SK-N-SH (cell line): ENCODE data around the gene SFI1. TPM values are rescaled to one million over a fixed set of nuclear protein-coding genes. Genes with fewer than 3 reads are reported as not detected.

Experiments used
- CTCF ChIA-PET: fragments of 300-600, 350-600 bp; formaldehyde crosslinking; extraction: SDS; loops from one replicate; lab custom pipeline; 2021; lab: Yijun Ruan, JAX
- POLR2A ChIA-PET: fragments of 350-600 bp; sonication (Branson Sonifier 250); formaldehyde crosslinking; extraction: SDS; loops from one replicate; lab custom pipeline; 2020; ENCODE audit warnings: antibody characterized with exemption, inconsistent platforms; lab: Yijun Ruan, JAX
- DNase-seq: peaks from one replicate; pipeline ENCODE4 v3.0.0; 2012
- H2AFZ ChIP-seq: fragments of 200-600 bp; sonication (generic); 2 replicates; pipeline ENCODE4 v1.8.1; 2016; ENCODE audit warnings: antibody characterized with exemption, mild to moderate bottlenecking, low read depth
- H3F3A ChIP-seq: fragments of 200-600 bp; sonication (generic); replicated peaks from 2 replicates; pipeline ENCODE3; 2016; ENCODE audit warnings: antibody characterized with exemption, mild to moderate bottlenecking; ENCODE audit not compliant: insufficient read depth
- H3K27ac ChIP-seq, 2 experiments: fragments of 200-500 bp in 1 of 2; fragments of 200-600 bp in 1 of 2; sonication (Bioruptor generic) in 1 of 2; sonication (generic), shearing (Covaris generic) in 1 of 2; 2 replicates each; pipeline versions ENCODE4 v1.5.1 to v1.6.1; 2014 to 2016; ENCODE audit warnings: low read depth in 2 of 2, inconsistent platforms in 1 of 2, low read length in 1 of 2, mild to moderate bottlenecking in 1 of 2, mixed read lengths in 1 of 2
- H3K27me3 ChIP-seq: fragments of 200-600 bp; sonication (generic), shearing (Covaris generic); 2 replicates; pipeline ENCODE4 v1.6.1; 2016; ENCODE audit warnings: mixed run types; ENCODE audit not compliant: insufficient read depth
- H3K36me3 ChIP-seq, 2 experiments: fragments of 200-500 bp in 1 of 2; fragments of 200-600 bp in 1 of 2; sonication (Bioruptor generic) in 1 of 2; sonication (generic) in 1 of 2; replicated peaks in 1 of 2; 2 replicates each; pipeline versions ENCODE3 to v1.5.1; 2014 to 2016; ENCODE audit warnings: low read length in 1 of 2, mild to moderate bottlenecking in 1 of 2; ENCODE audit not compliant: insufficient read depth in 2 of 2, control insufficient read depth in 1 of 2
- H3K4me1 ChIP-seq, 2 experiments: fragments of 200-500 bp in 1 of 2; fragments of 200-600 bp in 1 of 2; sonication (Bioruptor generic) in 1 of 2; sonication (generic), shearing (Covaris generic) in 1 of 2; 2 replicates each; pipeline versions ENCODE4 v1.5.1 to v1.6.1; 2014 to 2016; ENCODE audit warnings: low read depth in 1 of 2, low read length in 1 of 2, mixed run types in 1 of 2; ENCODE audit not compliant: insufficient read depth in 2 of 2, control insufficient read depth in 1 of 2
- H3K4me2 ChIP-seq: fragments of 200-600 bp; sonication (generic), shearing (Covaris generic); 2 replicates; pipeline ENCODE4 v1.6.1; 2017; ENCODE audit warnings: mixed run types
- H3K4me3 ChIP-seq, 2 experiments: fragments of 200-500 bp in 1 of 2; fragments of 200-600 bp in 1 of 2; sonication (Bioruptor generic) in 1 of 2; sonication (generic), shearing (Covaris generic) in 1 of 2; 2 replicates each; pipeline versions ENCODE4 v1.5.1 to v1.8.1; 2014 to 2016; ENCODE audit warnings: low read depth in 2 of 2, inconsistent platforms in 1 of 2, low read length in 1 of 2, mild to moderate bottlenecking in 1 of 2, mixed read lengths in 1 of 2, moderate library complexity in 1 of 2
- H3K79me2 ChIP-seq: fragments of 200-600 bp; sonication (generic); 2 replicates; pipeline ENCODE4 v1.8.1; 2017; ENCODE audit warnings: mild to moderate bottlenecking; ENCODE audit not compliant: insufficient read depth
- H3K9ac ChIP-seq: fragments of 200-600 bp; sonication (generic); 2 replicates; pipeline ENCODE4 v1.6.1; 2017; ENCODE audit warnings: mixed run types
- H3K9me2 ChIP-seq: fragments of 200-600 bp; sonication (generic); 2 replicates; pipeline ENCODE4 v1.6.1; 2017; ENCODE audit warnings: mixed run types
- H3K9me3 ChIP-seq: fragments of 200-600 bp; sonication (generic); 2 replicates; pipeline ENCODE4 v1.6.1; 2017; ENCODE audit warnings: mixed run types, mild to moderate bottlenecking, moderate library complexity
- H4K20me1 ChIP-seq: fragments of 200-600 bp; sonication (generic); 2 replicates; pipeline ENCODE4 v1.6.1; 2017; ENCODE audit warnings: mild to moderate bottlenecking, mixed run types; ENCODE audit not compliant: insufficient read depth
- CTCF ChIP-seq: fragments of 200-600 bp; sonication (generic); IDR thresholded peaks from 2 replicates; pipeline ENCODE4 v1.6.1; 2017; ENCODE audit warnings: antibody characterized with exemption, mild to moderate bottlenecking, moderate library complexity
- ELF1 ChIP-seq: IDR thresholded peaks from 2 replicates; pipeline ENCODE4 v1.4.0; 2012
- EP300 ChIP-seq, 2 experiments: IDR thresholded peaks; 2 replicates each; pipeline versions ENCODE4 v1.4.0 to v1.6.1; 2012; ENCODE audit warnings: borderline replicate concordance in 1 of 2, low read depth in 1 of 2, low read length in 1 of 2
- EZH2phosphoT487 ChIP-seq: fragments of 200-600 bp; sonication (generic); IDR thresholded peaks from 2 replicates; pipeline ENCODE4 v1.6.1; 2017; ENCODE audit warnings: low read depth, mixed run types, mild to moderate bottlenecking, antibody characterized with exemption, moderate library complexity, borderline replicate concordance
- FOSL2 ChIP-seq: IDR thresholded peaks from 2 replicates; pipeline ENCODE4 v1.4.0; 2012; ENCODE audit warnings: low read depth, mild to moderate bottlenecking, moderate library complexity, borderline replicate concordance
- FOXJ3 ChIP-seq: sonication (generic); formaldehyde crosslinking; IDR thresholded peaks from 2 replicates; pipeline ENCODE4 v1.5.1; 2020; ENCODE audit warnings: mild to moderate bottlenecking, missing genetic modification reagents
- FOXM1 ChIP-seq: IDR thresholded peaks from 2 replicates; pipeline ENCODE4 v1.4.0; 2012; ENCODE audit warnings: low read depth, mild to moderate bottlenecking
- JUND ChIP-seq: IDR thresholded peaks from 2 replicates; pipeline ENCODE4 v1.4.0; 2012
- MAX ChIP-seq: IDR thresholded peaks from 2 replicates; pipeline ENCODE4 v1.4.0; 2012; ENCODE audit warnings: low read depth
- NFIC ChIP-seq: IDR thresholded peaks from 2 replicates; pipeline ENCODE4 v1.4.0; 2012; ENCODE audit warnings: borderline replicate concordance
- NRF1 ChIP-seq: IDR thresholded peaks from 2 replicates; pipeline ENCODE4 v1.6.1; 2012; ENCODE audit warnings: low read depth, mild to moderate bottlenecking, low read length
- PBX3 ChIP-seq: IDR thresholded peaks from 2 replicates; pipeline ENCODE4; 2012
- POLR2AphosphoS5 ChIP-seq: IDR thresholded peaks from 2 replicates; pipeline ENCODE4 v1.6.1; 2012; ENCODE audit warnings: low read depth, low read length
- RAD21 ChIP-seq: IDR thresholded peaks from 2 replicates; pipeline ENCODE4 v1.6.1; 2012; ENCODE audit warnings: mild to moderate bottlenecking, low read length
- RCOR1 ChIP-seq: fragments of 150-350 bp; IDR thresholded peaks from 2 replicates; pipeline ENCODE4 v1.6.1; 2017; ENCODE audit warnings: antibody characterized with exemption, low read length
- RFX5 ChIP-seq: IDR thresholded peaks from 2 replicates; pipeline ENCODE4 v1.6.1; 2012; ENCODE audit warnings: mild to moderate bottlenecking, improper control_type of control experiment, low read length
- SIN3A ChIP-seq: IDR thresholded peaks from 2 replicates; pipeline ENCODE4 v1.6.1; 2012; ENCODE audit warnings: low read depth, mild to moderate bottlenecking, low read length, moderate library complexity, borderline replicate concordance
- TEAD4 ChIP-seq: IDR thresholded peaks from 2 replicates; pipeline ENCODE4 v1.4.0; 2012; ENCODE audit warnings: mild to moderate bottlenecking, borderline replicate concordance; ENCODE audit not compliant: insufficient read depth
- USF1 ChIP-seq: IDR thresholded peaks from 2 replicates; pipeline ENCODE4 v1.4.0; 2012; ENCODE audit warnings: low read depth, borderline replicate concordance
- YY1 ChIP-seq: IDR thresholded peaks from 2 replicates; pipeline ENCODE4 v1.4.0; 2012; ENCODE audit warnings: low read depth, mild to moderate bottlenecking
- WGBS: methylation state at CpG from one replicate; pipeline ENCODE4 v1.1.6; 2017; ENCODE audit warnings: low lambda C conversion rate; 5-methylcytosine and 5-hydroxymethylcytosine counted together
- polyA plus RNA-seq, 3 experiments: library from polyadenylated mRNA; depleted of rRNA; stranded (reverse); fragments of >200 nt; gene quantifications; 2 replicates each; pipeline ENCODE4 v1.2.3, GENCODE V29; 2012

Gene SFI1
- polyA plus RNA-seq, 1 of the 3 experiments (the other 2 are of a cell fraction) = 24.7 TPM

GRCh38 chr22:31653944-31654343 lies 157.6 kb downstream of the SFI1 start:
- H3K27me3 ChIP-seq = no peaks in the 10 kb centered on the region
- no peaks in the 10 kb centered on the region; a peak in 1 of 4 replicates for H3K4me1 ChIP-seq
- H3K9me3 ChIP-seq = no peaks in the 10 kb centered on the region
- no peak overlapping the region for H3K4me3 ChIP-seq
- DNase-seq = no peak
- ChIA-PET CTCF (interaction anchor here (1.6 to 3.0 kb wide), 2 partner anchors 12 to 316 kb away, joined by 5 to 10 read pairs; no protein-coding TSS in a partner anchor), POLR2A (no interaction called here)
- H3K9me2 ChIP-seq = no peaks in the 10 kb centered on the region
- TF ChIP-seq MAX (no peak), YY1 (no peak), FOSL2 (no peak), EZH2phosphoT487 (no peak), USF1 (no peak), TEAD4 (no peak), NRF1 (no peak), RFX5 (no peak)
- 95% methylated on average over 2 of the region's 2 CpGs for WGBS
- H4K20me1 ChIP-seq = peaks cover 10% of the 10 kb centered on the region
- H3K79me2 ChIP-seq = peaks cover 91% of the 10 kb centered on the region
- no peak overlapping the region for H3K27ac ChIP-seq
- no peak overlapping the region for H3K4me2 ChIP-seq
- no peak overlapping the region for H3K9ac ChIP-seq
- no peaks in the 10 kb centered on the region for H3K36me3 ChIP-seq
- H2AFZ ChIP-seq = no peak overlapping the region
- peaks cover 5% of the 10 kb centered on the region for H3F3A ChIP-seq

GRCh38 chr22:31654408-31654807 lies 158.1 kb downstream of the SFI1 start:
- peaks cover 91% of the 10 kb centered on the region for H3K79me2 ChIP-seq
- no peak overlapping the region for H3K4me2 ChIP-seq
- no peak overlapping the region for H3K27ac ChIP-seq
- WGBS = 100% methylated on average over 4 of the region's 5 CpGs
- H2AFZ ChIP-seq = no peak overlapping the region
- no peak overlapping the region for H3K9ac ChIP-seq
- no peaks in the 10 kb centered on the region for H3K9me2 ChIP-seq
- CTCF ChIA-PET = interaction anchor here (0.6 to 3.0 kb wide), 4 partner anchors 11 to 316 kb away, joined by 3 to 10 read pairs (median 6); no protein-coding TSS in a partner anchor
- no peak for DNase-seq
- TF ChIP-seq ELF1 (no peak), CTCF (no peak), FOSL2 (no peak), FOXJ3 (no peak), RCOR1 (no peak), POLR2AphosphoS5 (no peak), EZH2phosphoT487 (no peak), FOXM1 (no peak), TEAD4 (no peak), JUND (no peak), NFIC (no peak), PBX3 (no peak), EP300 (IDR thresholded peaks at IDR 0.05; ENCODE audit: borderline replicate concordance in 1 of 2, low read depth in 1 of 2, low read length in 1 of 2) (no peak), NRF1 (no peak), RFX5 (no peak), SIN3A (no peak), USF1 (no peak), RAD21 (no peak)
- TF ChIP-seq, all 33 proteins: peak for 0
- peaks cover 10% of the 10 kb centered on the region for H4K20me1 ChIP-seq
- H3F3A ChIP-seq = peaks cover 5% of the 10 kb centered on the region
- POLR2A ChIA-PET = no interaction called here
- H3K4me1 ChIP-seq = no peaks in the 10 kb centered on the region; a peak in 1 of 4 replicates
- H3K27me3 ChIP-seq = no peaks in the 10 kb centered on the region
- H3K36me3 ChIP-seq = no peaks in the 10 kb centered on the region
- no peaks in the 10 kb centered on the region for H3K9me3 ChIP-seq
- H3K4me3 ChIP-seq = no peak overlapping the region
